GDM1 (cell line): ENCODE results near the gene ZNF225.
"Not testable (repeated sequence)": the region's sequence is repeated elsewhere in the genome, so short reads cannot be mapped to it uniquely, and the experiment has no call there.

Experiments
- DNase-seq: peaks from one replicate; lab custom pipeline; 2025; lab: John Stamatoyannopoulos, UW

Gene ZNF225

DNA sequence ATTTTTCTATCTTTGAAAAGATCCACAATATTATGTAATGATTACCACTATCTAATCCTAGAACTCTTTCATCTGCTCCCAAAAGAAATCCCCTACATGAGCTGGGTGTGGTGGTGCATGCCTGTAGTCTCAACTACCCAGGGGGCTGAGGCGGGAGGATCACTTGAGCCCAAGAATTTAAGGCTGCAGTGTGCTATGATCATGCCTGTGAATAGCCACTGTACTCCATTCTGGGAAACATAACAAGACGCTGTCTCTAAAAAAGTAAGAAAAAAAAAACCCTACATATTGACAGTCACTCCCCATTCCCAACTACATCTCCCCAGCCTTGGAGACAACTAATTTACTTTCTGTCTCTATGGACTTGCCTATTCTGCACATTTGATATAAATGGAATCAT, 50.6 kb downstream of the ZNF225 start:
- DNase-seq: no peak

DNA sequence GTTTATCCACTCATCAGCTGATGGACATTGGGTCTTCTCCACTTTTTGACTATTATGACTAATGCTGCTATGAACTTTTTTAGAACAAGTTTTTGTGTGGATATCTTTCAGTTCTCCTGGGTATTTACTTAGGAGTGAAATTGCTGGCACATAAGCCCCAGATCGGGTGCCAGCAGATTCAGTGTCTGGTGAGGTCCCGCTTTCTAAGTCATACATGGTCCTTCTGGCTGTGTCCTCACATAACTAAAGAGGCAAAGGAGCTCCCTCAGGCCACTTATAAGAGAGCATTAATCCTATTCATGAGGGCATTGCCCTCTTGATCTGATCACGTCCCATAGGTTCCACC, 51.1 kb downstream of the ZNF225 start:
- DNase-seq: no peak

DNA sequence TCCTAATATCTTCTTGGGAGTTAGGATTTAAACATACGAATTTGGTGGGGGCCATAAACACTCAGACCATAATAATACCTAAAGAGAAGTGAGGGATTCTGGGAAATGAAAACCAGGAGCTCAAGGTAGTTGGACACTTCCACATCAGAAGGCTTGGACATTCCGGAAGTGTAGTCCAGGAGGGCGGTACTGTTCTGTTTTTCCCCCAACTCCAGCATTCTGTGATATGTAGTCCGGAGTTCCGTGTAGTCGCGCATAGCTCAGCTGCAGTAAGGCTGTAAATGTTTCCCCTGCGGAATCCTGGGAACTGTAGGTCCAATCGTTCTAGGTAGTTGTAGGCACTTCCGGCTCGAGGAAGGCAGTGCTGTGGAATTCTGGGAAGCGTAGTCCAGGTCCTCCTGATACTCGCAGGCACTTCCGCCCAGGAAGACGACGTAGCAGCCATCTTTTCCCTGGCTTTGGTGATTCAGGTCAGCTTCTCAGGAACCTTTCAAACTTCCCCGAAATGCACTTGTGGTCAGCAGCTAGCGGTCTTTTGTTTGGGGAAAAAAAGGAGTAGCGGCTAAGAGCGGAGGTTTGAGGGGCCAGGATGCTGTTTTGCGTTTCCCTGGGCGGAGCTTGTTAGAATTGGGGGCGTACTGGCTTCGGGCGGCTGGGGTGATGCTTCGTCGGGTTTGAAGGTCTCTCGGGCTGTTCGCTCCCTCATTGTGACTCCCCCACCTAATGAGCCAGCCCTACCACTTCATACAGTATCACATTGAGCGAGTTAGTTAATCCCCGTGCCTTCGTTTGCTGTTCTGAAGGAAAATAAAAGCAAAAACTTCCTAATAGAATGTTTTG, 51.7 kb downstream of the ZNF225 start, which contains the start of gene ZNF226:
Gene ZNF226 (plus strand): TSS at position 428 of the 840 bp plus-strand sequence. CDS start 4,981 bp downstream, outside the sequence.
- peak; percentile 93 for DNase-seq

DNA sequence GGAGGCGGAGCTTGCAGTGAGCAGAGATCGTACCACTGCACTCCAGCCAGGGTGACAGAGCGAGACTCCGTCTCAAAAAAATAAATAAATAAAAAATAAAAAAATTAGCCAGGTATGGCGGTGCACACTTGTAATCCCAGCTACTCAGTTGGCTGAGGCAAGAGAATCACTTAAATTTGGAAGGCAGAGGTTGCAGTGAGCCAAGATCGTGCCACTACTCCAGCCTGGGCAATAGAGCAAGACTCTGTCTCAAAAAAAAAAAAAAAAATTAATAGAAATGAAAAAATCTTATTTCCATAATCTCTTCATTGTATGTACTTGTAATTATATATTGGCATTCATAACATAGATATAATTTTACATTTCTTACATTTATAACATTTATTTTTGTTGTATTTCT, 57.5 kb downstream of the ZNF225 start:
- not testable (repeated sequence) for DNase-seq

DNA sequence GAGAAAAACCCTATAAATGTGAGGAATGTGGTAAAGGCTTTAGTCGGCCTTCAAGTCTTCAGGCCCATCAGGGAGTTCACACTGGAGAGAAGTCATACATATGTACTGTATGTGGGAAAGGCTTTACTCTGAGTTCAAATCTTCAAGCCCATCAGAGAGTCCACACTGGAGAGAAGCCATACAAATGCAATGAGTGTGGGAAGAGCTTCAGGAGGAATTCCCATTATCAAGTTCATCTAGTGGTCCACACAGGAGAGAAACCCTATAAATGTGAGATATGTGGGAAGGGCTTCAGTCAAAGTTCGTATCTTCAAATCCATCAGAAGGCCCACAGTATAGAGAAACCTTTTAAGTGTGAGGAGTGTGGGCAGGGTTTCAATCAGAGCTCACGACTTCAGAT, 63.4 kb downstream of the ZNF225 start:
- DNase-seq: no peak

DNA sequence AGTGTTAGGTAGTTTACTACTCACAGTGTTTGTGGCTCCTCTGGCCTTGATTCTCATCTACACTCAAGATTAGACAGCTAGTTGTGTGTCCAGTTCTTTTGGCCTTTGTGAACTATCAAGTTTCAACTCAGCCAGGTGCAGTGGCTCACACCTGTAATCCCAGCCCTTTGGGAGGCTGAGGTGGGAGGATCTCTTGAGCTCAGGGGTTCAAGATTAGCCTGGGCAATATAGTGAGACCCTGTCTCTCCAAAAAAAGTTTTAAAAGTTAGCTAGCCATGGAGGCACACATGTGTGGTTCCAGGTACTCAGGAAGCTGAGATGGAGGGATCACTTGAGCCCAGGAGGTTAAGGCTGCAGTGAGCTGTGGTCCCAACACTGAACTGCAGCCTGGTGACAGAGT, 67.8 kb downstream of the ZNF225 start:
- DNase-seq: no peak

DNA sequence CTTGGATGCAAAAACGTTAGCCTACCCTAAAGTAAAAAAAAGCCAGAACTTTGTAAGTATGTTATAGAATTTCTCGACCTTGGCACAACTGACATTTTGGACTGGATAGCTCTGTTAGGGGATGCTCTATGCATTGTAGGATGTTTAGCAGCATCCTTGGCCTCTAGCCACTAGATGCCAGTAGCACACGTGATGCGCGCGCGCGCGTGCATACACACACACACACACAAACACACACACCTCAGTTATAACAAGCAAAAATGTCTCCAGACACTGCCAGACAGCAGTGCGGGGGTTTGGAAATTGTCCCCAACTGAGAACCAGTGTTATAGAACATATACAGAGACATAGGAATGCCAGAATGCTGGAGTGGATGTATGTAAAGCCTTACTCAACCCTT, 68.9 kb downstream of the ZNF225 start:
- no peak for DNase-seq
